GM23338 (cell line): Measurements from ENCODE around the gene VCL.

Experiments used
- CTCF ChIP-seq, 2 experiments: fragments of 200-600 bp in 1 of 2; sonication (generic) in 1 of 2; conservative IDR thresholded peaks; 2 replicates each; pipeline versions ENCODE4 v1.5.1 to v1.6.1; 2016 to 2017; ENCODE audit warnings: antibody characterized with exemption in 2 of 2, low read depth in 2 of 2, mild to moderate bottlenecking in 2 of 2, moderate library complexity in 1 of 2
- EZH2 ChIP-seq: fragments of 200-600 bp; sonication (generic); IDR thresholded peaks from one replicate; pipeline ENCODE4 v1.8.0; 2017; ENCODE audit warnings: antibody characterized with exemption, mild to moderate bottlenecking, low read depth; ENCODE audit not compliant: unreplicated experiment
- EZH2phosphoT487 ChIP-seq: fragments of 200-600 bp; sonication (generic); IDR thresholded peaks from one replicate; pipeline ENCODE4 v1.8.1; 2018; ENCODE audit warnings: antibody characterized with exemption; ENCODE audit not compliant: unreplicated experiment
- POLR2AphosphoS5 ChIP-seq: IDR thresholded peaks from 2 replicates; pipeline ENCODE4 v1.6.1; 2016; ENCODE audit warnings: antibody characterized with exemption, low read depth
- TF ChIP-seq, protein P1 (sequence below): IDR thresholded peaks from 2 replicates; pipeline ENCODE4 v1.6.1; 2016; ENCODE audit warnings: antibody characterized with exemption

DNA sequence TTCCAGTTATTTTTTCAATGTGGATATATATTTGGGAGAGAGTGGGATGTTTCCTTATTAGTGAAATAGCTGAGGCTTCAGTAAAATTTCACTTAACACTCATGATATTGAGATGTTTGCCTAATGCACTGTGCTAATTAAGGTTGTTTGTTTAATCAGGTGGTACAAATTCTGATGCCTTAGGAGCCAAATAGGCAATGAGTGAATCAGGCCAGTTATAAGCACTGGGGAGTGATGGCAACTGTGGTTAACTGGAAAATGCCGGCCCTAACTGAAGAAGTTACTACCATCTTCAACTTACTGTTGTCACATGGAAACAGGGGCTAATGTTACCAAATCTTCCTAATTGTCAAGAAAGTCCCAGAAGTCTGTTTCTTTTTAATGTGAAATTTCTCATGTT lies 32.0 kb downstream of the VCL start:
- TF ChIP-seq CTCF (conservative IDR thresholded peaks at IDR 0.05; ENCODE audit: low read depth in 2 of 2) (no peak), EZH2phosphoT487 (no peak), EZH2 (no peak), POLR2AphosphoS5 (no peak)
- TF ChIP-seq, protein P1, sequence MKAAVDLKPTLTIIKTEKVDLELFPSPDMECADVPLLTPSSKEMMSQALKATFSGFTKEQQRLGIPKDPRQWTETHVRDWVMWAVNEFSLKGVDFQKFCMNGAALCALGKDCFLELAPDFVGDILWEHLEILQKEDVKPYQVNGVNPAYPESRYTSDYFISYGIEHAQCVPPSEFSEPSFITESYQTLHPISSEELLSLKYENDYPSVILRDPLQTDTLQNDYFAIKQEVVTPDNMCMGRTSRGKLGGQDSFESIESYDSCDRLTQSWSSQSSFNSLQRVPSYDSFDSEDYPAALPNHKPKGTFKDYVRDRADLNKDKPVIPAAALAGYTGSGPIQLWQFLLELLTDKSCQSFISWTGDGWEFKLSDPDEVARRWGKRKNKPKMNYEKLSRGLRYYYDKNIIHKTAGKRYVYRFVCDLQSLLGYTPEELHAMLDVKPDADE: no peak
